H1 (cell line): ENCODE data around the gene PRCP. TPM values are rescaled to one million over a fixed set of nuclear protein-coding genes. Genes with fewer than 3 reads are reported as not detected.

ENCODE experiments used
- CTCF ChIA-PET: fragments of 300-600 bp; sonication (Branson Sonifier 250); formaldehyde crosslinking; loops from one replicate; lab custom pipeline; 2021; ENCODE audit not compliant: partially characterized antibody; lab: Charles Lee
- POLR2A ChIA-PET: fragments of 300-600 bp; sonication (Branson Sonifier 250); formaldehyde crosslinking; loops from one replicate; lab custom pipeline; 2021; ENCODE audit warnings: inconsistent platforms; ENCODE audit not compliant: partially characterized antibody; lab: Charles Lee
- DNase-seq, 2 experiments: peaks; one replicate each; pipeline versions ENCODE4 v3.0.0 to v3.0.0-alpha.2; 2010 to 2022; ENCODE audit warnings: low spot score in 2 of 2, low read depth in 1 of 2, mixed read lengths in 1 of 2
- FAIRE-seq: peaks from 2 replicates; lab custom pipeline; 2011; peaks lifted over from hg19 to GRCh38; lab: Jason Lieb, UNC
- H2AFZ ChIP-seq: 2 replicates; pipeline ENCODE4 v1.8.1; 2012; ENCODE audit warnings: low read length, inconsistent platforms
- H2AK5ac ChIP-seq: 2 replicates; pipeline ENCODE4 v1.6.1; 2013; ENCODE audit warnings: low read depth, low read length
- H2BK120ac ChIP-seq: replicated peaks from 2 replicates; pipeline ENCODE3; 2013; ENCODE audit warnings: low read depth, low read length, inconsistent platforms
- H2BK12ac ChIP-seq: 2 replicates; pipeline ENCODE4 v1.6.1; 2013; ENCODE audit warnings: low read depth, low read length
- H2BK15ac ChIP-seq: 2 replicates; pipeline ENCODE4 v1.6.1; 2013; ENCODE audit warnings: low read length
- H2BK20ac ChIP-seq: 2 replicates; pipeline ENCODE4 v1.6.1; 2013; ENCODE audit warnings: low read length
- H2BK5ac ChIP-seq: 2 replicates; pipeline ENCODE4 v1.6.1; 2013; ENCODE audit warnings: low read depth, low read length
- H3K14ac ChIP-seq: 2 replicates; pipeline ENCODE4 v1.6.1; 2013; ENCODE audit warnings: inconsistent platforms; ENCODE audit not compliant: insufficient read length
- H3K18ac ChIP-seq: 2 replicates; pipeline ENCODE4 v1.6.1; 2013; ENCODE audit warnings: low read length; ENCODE audit errors: extremely low read depth
- H3K23ac ChIP-seq: 2 replicates; pipeline ENCODE4 v1.6.1; 2013; ENCODE audit warnings: inconsistent platforms; ENCODE audit not compliant: insufficient read length
- H3K23me2 ChIP-seq: 2 replicates; pipeline ENCODE4 v1.6.1; 2013; ENCODE audit warnings: low read depth, low read length
- H3K27ac ChIP-seq: 2 replicates; pipeline ENCODE4 v1.6.1; 2011; ENCODE audit warnings: low read depth, low read length, inconsistent platforms
- H3K27me3 ChIP-seq, 4 experiments: replicated peaks in 1 of 4; 1 replicate in 1 of 4; 2 replicates in 3 of 4; pipeline versions ENCODE4 v1.6.1 to v1.8.1; 2011 to 2013; ENCODE audit warnings: low read length in 3 of 4, mild to moderate bottlenecking in 3 of 4, inconsistent platforms in 2 of 4, mixed read lengths in 2 of 4, moderate library complexity in 1 of 4; ENCODE audit not compliant: control insufficient read depth in 3 of 4, insufficient read depth in 3 of 4; ENCODE audit errors: extremely low read depth in 1 of 4
- H3K36me3 ChIP-seq, 4 experiments: 2 replicates each; pipeline versions ENCODE4 v1.6.1 to v1.8.1; 2011 to 2013; ENCODE audit warnings: mild to moderate bottlenecking in 4 of 4, low read length in 3 of 4, moderate library complexity in 2 of 4, control low read depth in 1 of 4, inconsistent platforms in 1 of 4; ENCODE audit not compliant: insufficient read depth in 4 of 4, control insufficient read depth in 2 of 4
- H3K4ac ChIP-seq: replicated peaks from 2 replicates; pipeline ENCODE3; 2013; ENCODE audit warnings: low read length, low read depth, mixed read lengths, inconsistent platforms; ENCODE audit not compliant: insufficient read length
- H3K4me1 ChIP-seq, 4 experiments: replicated peaks in 1 of 4; 1 replicate in 1 of 4; 2 replicates in 3 of 4; pipeline versions ENCODE4 v1.6.1 to v1.8.1; 2011 to 2013; ENCODE audit warnings: low read length in 3 of 4, inconsistent platforms in 2 of 4, mixed read lengths in 1 of 4; ENCODE audit not compliant: insufficient read depth in 4 of 4, control insufficient read depth in 3 of 4
- H3K4me2 ChIP-seq, 2 experiments: 2 replicates each; pipeline versions ENCODE4 v1.6.1 to v1.8.1; 2011 to 2013; ENCODE audit warnings: low read depth in 2 of 2, low read length in 2 of 2, control low read depth in 1 of 2, inconsistent platforms in 1 of 2, mild to moderate bottlenecking in 1 of 2; ENCODE audit not compliant: insufficient read depth in 1 of 2
- H3K4me3 ChIP-seq, 4 experiments: fragments of 200-600, 300-600 bp in 1 of 4; sonication (generic), shearing (Covaris generic), sonication (Bioruptor Twin) in 1 of 4; 2 replicates each; pipeline versions ENCODE4 v1.5.1 to v1.8.1; 2011 to 2016; ENCODE audit warnings: low read length in 4 of 4, low read depth in 3 of 4, control low read depth in 2 of 4, inconsistent platforms in 2 of 4, mild to moderate bottlenecking in 2 of 4, mixed read lengths in 1 of 4, moderate library complexity in 1 of 4; ENCODE audit not compliant: insufficient read depth in 2 of 4; ENCODE audit errors: extremely low read depth in 1 of 4
- H3K56ac ChIP-seq: replicated peaks from 2 replicates; pipeline ENCODE3; 2013; ENCODE audit warnings: low read depth, mild to moderate bottlenecking, mixed read lengths, low read length, inconsistent platforms; ENCODE audit not compliant: insufficient read length
- H3K79me1 ChIP-seq: 2 replicates; pipeline ENCODE4 v1.6.1; 2013; ENCODE audit warnings: low read depth, low read length, control low read depth
- H3K79me2 ChIP-seq, 2 experiments: 2 replicates each; pipeline versions ENCODE4 v1.6.1 to v1.8.1; 2012 to 2013; ENCODE audit warnings: low read length in 2 of 2, mild to moderate bottlenecking in 2 of 2, inconsistent platforms in 1 of 2; ENCODE audit not compliant: insufficient read depth in 2 of 2, control insufficient read depth in 1 of 2
- H3K9ac ChIP-seq, 4 experiments: replicated peaks in 1 of 4; 1 replicate in 1 of 4; 2 replicates in 3 of 4; pipeline versions ENCODE4 v1.6.1 to v1.8.1; 2011 to 2013; ENCODE audit warnings: low read depth in 3 of 4, low read length in 3 of 4, control low read depth in 2 of 4, mild to moderate bottlenecking in 2 of 4, moderate library complexity in 2 of 4, inconsistent platforms in 1 of 4; ENCODE audit errors: extremely low read depth in 1 of 4
- H3K9me3 ChIP-seq, 2 experiments: 2 replicates each; pipeline versions ENCODE4 v1.6.1 to v1.8.1; 2012 to 2013; ENCODE audit warnings: mild to moderate bottlenecking in 2 of 2, moderate library complexity in 2 of 2, control low read depth in 1 of 2, inconsistent platforms in 1 of 2, low read depth in 1 of 2, low read length in 1 of 2, mixed read lengths in 1 of 2; ENCODE audit not compliant: insufficient read depth in 2 of 2
- H4K20me1 ChIP-seq, 2 experiments: replicated peaks in 1 of 2; 2 replicates each; pipeline versions ENCODE3 to v1.8.1; 2011 to 2013; ENCODE audit warnings: inconsistent platforms in 2 of 2, low read length in 2 of 2, mild to moderate bottlenecking in 1 of 2; ENCODE audit not compliant: insufficient read depth in 2 of 2, control insufficient read depth in 1 of 2
- H4K5ac ChIP-seq: 2 replicates; pipeline ENCODE4 v1.6.1; 2013; ENCODE audit warnings: low read length, low read depth, mixed read lengths, inconsistent platforms; ENCODE audit not compliant: insufficient read length
- H4K8ac ChIP-seq: 2 replicates; pipeline ENCODE4 v1.8.0; 2013; ENCODE audit warnings: mild to moderate bottlenecking, moderate library complexity, low read length, inconsistent platforms; ENCODE audit not compliant: insufficient read depth; ENCODE audit errors: extremely low read depth
- H4K91ac ChIP-seq: replicated peaks from 2 replicates; pipeline ENCODE3; 2013; ENCODE audit warnings: low read length, mixed read lengths, inconsistent platforms; ENCODE audit not compliant: insufficient read length
- BRCA1 ChIP-seq: IDR thresholded peaks from 2 replicates; pipeline ENCODE4 v1.6.1; 2012; ENCODE audit warnings: low read depth, low read length, improper control_type of control experiment
- CTCF ChIP-seq, 3 experiments: IDR thresholded peaks; 1 replicate in 2 of 3; 2 replicates in 1 of 3; pipeline versions ENCODE4 v1.5.1 to v1.6.1; 2011; ENCODE audit warnings: low read length in 3 of 3, mild to moderate bottlenecking in 3 of 3, inconsistent platforms in 2 of 3, low read depth in 1 of 3, moderate library complexity in 1 of 3; ENCODE audit not compliant: insufficient read depth in 1 of 3; ENCODE audit errors: control extremely low read depth in 1 of 3
- NANOG ChIP-seq: IDR thresholded peaks from 2 replicates; pipeline ENCODE4 v1.6.1; 2011; ENCODE audit warnings: low read length, low read depth, mild to moderate bottlenecking, inconsistent platforms; ENCODE audit not compliant: insufficient read depth, poor library complexity, severe bottlenecking
- PHF8 ChIP-seq: fragments of 200-600 bp; sonication (generic); conservative IDR thresholded peaks from 2 replicates; pipeline ENCODE4 v1.7.1; 2012; ENCODE audit warnings: low read depth, mild to moderate bottlenecking, inconsistent platforms, low read length, moderate library complexity
- polyA plus RNA-seq, 7 experiments: library from polyadenylated mRNA; depleted of rRNA in 3 of 7; stranded (reverse) in 5 of 7; unstranded in 2 of 7; fragments of >200 nt in 5 of 7; fragments of 200-250 nt in 2 of 7; gene quantifications; 1 replicate in 5 of 7; 2 replicates in 1 of 7; 4 replicates in 1 of 7; pipeline versions ENCODE4 v1.2.1 to v1.2.3, GENCODE V29; 2011 to 2013; ENCODE audit warnings: missing spikeins in 2 of 7, mixed read lengths in 2 of 7
- total RNA-seq: library from RNA; stranded (reverse); fragmentation: NEBNext Ultra II Directional; extraction: Animal tissue kit (Norgen Biotek cat#: 25700); gene quantifications from 2 replicates; pipeline ENCODE4 v1.2.1, GENCODE V29; 2021

The PRCP gene
- total and polyA plus RNA-seq, 2 of the 8 experiments (the other 6 are each of a cell fraction or from before 2014, with no cell fraction given), result 63.8 to 84.4 TPM

DNA sequence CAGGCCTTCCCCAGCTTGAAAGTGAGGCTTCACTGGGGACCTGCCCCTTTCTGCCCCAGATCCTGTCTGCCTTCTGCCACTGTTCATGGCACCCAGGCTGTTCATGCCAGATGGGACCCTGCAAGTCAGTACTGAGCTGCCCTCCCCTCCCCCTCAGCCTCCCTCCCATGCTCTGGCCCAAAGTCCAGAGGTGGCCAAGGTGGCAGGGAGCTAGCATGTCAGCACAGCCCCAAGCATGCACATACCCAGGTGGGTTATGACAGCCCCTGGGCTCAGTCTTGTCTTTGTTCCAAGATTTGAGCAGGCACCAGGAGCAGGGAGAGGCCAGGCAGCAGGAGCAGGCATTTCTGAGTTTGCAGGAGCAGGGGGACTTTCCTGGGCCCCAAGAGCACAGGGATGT is 45.5 kb upstream of the PRCP start:
- H3K27me3 ChIP-seq, result no peaks in the 10 kb centered on the region
- no peaks in the 10 kb centered on the region for H3K9me3 ChIP-seq
- H3K4me1 ChIP-seq, result no peaks in the 10 kb centered on the region
- no peak overlapping the region for H2BK12ac ChIP-seq
- H3K79me2 ChIP-seq, result no peaks in the 10 kb centered on the region
- peak overlapping the region; percentile 57; the same call in 1 of the 2 replicates for H4K8ac ChIP-seq
- no peak overlapping the region for H3K4ac ChIP-seq
- no peak overlapping the region for H4K91ac ChIP-seq
- no peak overlapping the region for H4K5ac ChIP-seq
- POLR2A ChIA-PET, result no interaction called here
- H3K4me2 ChIP-seq, result no peak overlapping the region
- no peak overlapping the region for H3K9ac ChIP-seq
- H2BK15ac ChIP-seq, result no peak overlapping the region
- H2BK120ac ChIP-seq, result no peak overlapping the region
- no peaks in the 10 kb centered on the region for H3K36me3 ChIP-seq
- CTCF ChIA-PET, result interaction anchor here (1.1 kb wide), 1 partner anchor 23 kb away, joined by 3 read pairs; no protein-coding TSS in a partner anchor
- H3K14ac ChIP-seq, result no peak overlapping the region
- no peak for DNase-seq
- no peak overlapping the region for H3K27ac ChIP-seq
- H3K79me1 ChIP-seq, result no peaks in the 10 kb centered on the region
- H4K20me1 ChIP-seq, result no peaks in the 10 kb centered on the region
- no peak for FAIRE-seq
- H3K23me2 ChIP-seq, result no peaks in the 10 kb centered on the region; the same call in 1 of the 2 replicates
- H2AFZ ChIP-seq, result no peak overlapping the region; the same call in 1 of the 2 replicates
- no peak overlapping the region for H3K23ac ChIP-seq
- H3K4me3 ChIP-seq, result no peak overlapping the region
- H3K56ac ChIP-seq, result no peak overlapping the region
- no peak overlapping the region for H2AK5ac ChIP-seq
- H2BK5ac ChIP-seq, result no peak overlapping the region
- no peak overlapping the region for H3K18ac ChIP-seq
- no peak overlapping the region for H2BK20ac ChIP-seq
- no peak for TF ChIP-seq NANOG
- no peak for TF ChIP-seq CTCF (IDR thresholded peaks at IDR 0.05; ENCODE audit: control extremely low read depth in 1 of 3, insufficient read depth in 1 of 3, low read depth in 1 of 3, low read length in 3 of 3)
- TF ChIP-seq PHF8, result no peak
- TF ChIP-seq BRCA1, result no peak
